HG03103 (cell line): Measurements from ENCODE around the gene FAM217B.
"Not testable (repeated sequence)": the region's sequence is repeated elsewhere in the genome, so short reads cannot be mapped to it uniquely, and the experiment has no call there.

Experiments
- ATAC-seq: cut with Tn5 transposase; IDR thresholded peaks from one replicate; pipeline ENCODE4 v1.9.1; 2021; ENCODE audit warnings: low read depth; ENCODE audit not compliant: unreplicated experiment

FAM217B gene

GRCh38 chr20:59938221-59938620 lies 2.0 kb upstream of the FAM217B start:
- no peak for ATAC-seq

GRCh38 chr20:59938696-59939051 lies 1.5 kb upstream of the FAM217B start:
- no peak for ATAC-seq

GRCh38 chr20:59939052-59939878 lies 924 bp upstream of the FAM217B start:
- peak; percentile 3 for ATAC-seq

DNA sequence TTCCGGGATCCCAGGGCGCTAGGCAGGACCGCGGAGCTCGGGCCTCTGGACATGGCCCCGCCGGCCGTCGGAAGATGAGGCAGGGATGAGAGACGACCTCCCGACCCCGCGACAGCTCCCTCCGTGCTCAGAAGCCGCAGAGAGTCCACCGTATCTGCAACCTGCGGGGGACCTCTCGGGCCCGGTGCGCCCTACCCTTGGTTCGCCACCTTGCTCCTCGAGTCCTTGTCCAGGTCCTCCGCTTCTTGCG lies 385 bp upstream of the FAM217B start:
- ATAC-seq, result peak; percentile 27

- no peak for ATAC-seq
Measured at GRCh38 chr20:59940956-59941294, 736 bp downstream of the FAM217B start.

GRCh38 chr20:59942245-59942644 lies 2.1 kb downstream of the FAM217B start:
- ATAC-seq, result no peak

DNA sequence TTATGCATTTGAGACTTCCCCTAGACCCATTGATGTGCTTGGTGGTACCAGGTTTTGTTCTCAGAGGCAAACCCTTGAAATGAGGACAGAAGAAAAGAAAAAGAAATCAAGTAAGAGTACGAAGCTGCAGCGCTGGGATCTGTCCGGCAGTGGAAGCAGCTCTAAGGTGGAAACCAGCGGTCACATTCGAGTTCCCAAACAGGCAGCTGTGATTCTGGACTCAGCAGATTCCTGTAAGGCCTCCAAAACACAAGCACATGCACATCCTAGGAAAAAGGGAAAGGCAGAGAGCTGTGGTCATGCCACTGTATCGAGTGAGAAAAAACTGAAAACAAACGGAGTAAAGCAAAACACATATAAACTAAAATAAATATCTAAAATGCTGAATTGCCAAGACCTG lies 4.5 kb downstream of the FAM217B start:
- ATAC-seq, result no peak

DNA sequence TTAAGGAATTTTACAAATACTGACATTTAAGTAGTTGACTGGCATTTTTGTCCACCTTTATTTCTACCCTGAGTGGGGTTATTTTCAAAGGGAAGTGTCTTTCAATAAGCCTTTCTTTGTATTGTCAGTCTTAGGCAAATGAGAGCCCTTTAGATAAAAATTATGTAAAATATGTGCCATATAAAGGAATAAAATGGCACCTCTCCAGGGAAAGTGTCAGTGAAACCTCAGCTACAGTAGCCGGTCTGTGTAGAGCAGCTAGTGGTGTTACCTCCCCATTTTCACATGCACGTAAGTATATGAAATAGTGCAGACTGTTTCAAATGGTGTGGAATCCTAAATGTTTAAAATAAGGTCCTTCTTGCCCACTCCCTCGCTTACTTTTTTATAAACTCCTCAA lies 5.0 kb downstream of the FAM217B start:
- no peak for ATAC-seq

GRCh38 chr20:59945731-59946130 lies 5.5 kb downstream of the FAM217B start:
- ATAC-seq, result no peak

- no peak for ATAC-seq
Measured at GRCh38 chr20:59947376-59947775, 7.2 kb downstream of the FAM217B start.

DNA sequence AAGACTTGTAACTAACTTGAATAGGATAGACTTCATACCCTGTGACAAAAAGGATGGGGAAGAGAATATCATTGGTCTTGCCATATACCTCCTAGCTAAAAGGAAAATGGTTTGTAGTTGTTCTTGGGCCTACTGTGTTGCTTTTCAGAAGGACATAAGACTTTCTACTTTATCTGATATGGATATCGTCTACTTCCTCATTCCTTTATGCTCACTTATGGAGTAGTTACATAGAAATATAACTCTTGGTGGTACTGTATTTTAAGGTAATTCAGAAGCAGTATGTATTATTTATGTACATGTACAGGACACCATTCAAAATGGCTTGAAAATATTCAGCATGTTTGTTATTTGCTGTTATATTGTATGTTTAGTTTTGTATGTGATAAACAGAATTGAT lies 8.0 kb downstream of the FAM217B start:
- no peak for ATAC-seq

DNA sequence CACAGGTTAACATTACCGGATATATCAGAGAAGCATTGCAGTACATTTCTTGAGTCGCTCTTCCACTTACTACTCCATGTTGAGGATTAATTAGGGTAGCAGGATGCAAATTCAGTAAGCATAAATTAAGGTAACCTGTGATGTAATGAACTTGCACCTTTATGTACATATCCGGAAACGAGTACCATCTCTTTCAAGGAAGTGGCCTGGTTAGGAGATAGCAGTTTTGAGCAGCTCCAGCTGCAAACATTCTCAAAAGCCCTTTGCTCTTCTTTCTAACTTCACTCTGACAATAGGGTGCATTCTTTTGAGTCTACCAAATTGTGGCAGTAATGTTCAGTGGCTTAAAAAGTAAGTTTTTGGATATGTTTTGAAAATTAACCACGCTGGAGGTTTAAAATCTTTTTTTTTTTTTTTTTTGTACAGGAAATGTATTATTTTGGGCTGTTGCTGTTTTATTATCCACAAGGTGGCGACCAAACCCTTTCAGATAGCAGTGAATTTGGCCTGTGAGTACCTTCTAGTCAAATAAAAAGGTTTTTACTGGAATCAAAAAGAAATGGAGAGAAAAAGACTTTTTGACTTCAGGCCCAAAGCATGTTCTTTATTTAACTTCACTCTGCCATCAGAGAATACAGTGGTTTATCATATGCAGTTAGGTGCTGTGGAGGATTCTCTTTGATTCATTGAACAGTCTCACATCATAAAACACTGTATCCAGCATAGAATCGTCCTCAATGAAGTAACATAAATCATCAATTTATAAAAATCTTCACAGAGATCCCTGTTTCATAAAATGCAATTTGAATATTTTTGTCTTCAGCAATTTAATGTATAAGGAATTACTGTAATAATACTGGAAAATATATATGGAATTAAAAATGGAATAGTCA lies 8.9 kb downstream of the FAM217B start:
- no peak for ATAC-seq

- no peak for ATAC-seq
Measured at GRCh38 chr20:59949911-59950310, 9.7 kb downstream of the FAM217B start.

DNA sequence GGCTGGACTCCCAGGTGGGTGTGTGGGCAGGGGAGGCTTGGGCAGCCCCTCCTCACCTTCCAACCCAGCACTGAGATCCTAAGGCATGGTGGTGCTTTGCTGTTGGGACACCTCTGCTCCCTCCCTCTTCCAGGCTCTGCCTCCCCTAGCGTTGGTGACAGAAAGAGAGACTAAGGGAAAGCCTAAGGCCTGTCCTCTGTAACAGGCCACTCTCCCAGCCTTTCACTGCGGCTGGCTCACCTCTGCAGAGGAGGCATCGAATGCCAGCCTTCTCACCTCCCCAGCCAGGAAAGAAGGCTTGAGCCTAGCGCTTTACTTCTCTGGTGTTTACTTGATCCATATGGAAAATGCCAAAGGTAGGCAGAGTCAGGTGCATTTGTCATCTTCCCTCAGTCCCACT lies 14.5 kb downstream of the FAM217B start:
- no peak for ATAC-seq

GRCh38 chr20:59955131-59955796 lies 15.1 kb downstream of the FAM217B start:
- no peak for ATAC-seq

DNA sequence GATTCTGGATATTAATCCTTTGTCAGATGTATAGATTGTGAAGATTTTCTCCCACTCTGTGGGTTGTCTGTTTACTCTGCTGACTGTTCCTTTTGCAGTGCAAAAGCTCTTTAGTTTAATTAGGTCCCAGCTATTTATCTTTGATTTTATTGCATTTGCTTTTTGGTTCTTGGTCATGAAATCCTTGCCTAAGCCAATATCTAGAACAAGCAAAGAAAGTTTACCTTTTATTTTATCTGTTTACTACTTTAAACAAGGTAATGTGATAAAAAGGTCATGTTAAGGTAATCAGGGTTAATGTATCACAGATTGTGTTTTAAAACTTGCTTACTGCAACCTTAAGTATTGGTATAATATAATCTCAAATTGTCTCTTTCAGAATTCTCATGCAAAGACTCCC lies 17.4 kb downstream of the FAM217B start:
- not testable (repeated sequence) for ATAC-seq

DNA sequence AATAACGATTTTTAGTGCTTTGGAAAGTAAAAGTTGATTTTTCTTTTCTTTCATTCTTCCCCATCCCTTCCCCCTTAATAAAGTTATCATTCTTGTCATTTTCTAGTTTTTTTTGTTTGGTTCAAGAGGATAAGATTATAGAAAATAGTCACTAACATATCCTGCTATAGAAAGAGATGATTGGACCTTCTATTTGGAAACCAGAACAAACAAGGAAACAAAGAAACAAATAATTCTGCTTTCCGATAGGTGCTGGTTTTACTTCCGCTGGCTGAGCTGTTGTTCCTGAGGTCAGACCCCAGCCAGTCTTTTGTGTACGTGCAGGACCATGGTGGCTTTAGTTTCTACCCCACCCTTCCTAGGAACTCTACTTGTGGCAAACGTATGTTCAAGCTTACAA lies 17.9 kb downstream of the FAM217B start, which contains the start of gene CDH26:
Gene CDH26, plus strand, starts transcription at position 301 of the 400 bp plus-strand sequence. CDS start 304 bp downstream, outside the sequence.
- no peak for ATAC-seq

- ATAC-seq, result no peak
Measured at GRCh38 chr20:59958626-59959025, 18.4 kb downstream of the FAM217B start.

- ATAC-seq, result no peak
Measured at GRCh38 chr20:59961423-59961822, 21.2 kb downstream of the FAM217B start.

- ATAC-seq, result no peak
Measured at GRCh38 chr20:59962155-59962554, 22.0 kb downstream of the FAM217B start.

DNA sequence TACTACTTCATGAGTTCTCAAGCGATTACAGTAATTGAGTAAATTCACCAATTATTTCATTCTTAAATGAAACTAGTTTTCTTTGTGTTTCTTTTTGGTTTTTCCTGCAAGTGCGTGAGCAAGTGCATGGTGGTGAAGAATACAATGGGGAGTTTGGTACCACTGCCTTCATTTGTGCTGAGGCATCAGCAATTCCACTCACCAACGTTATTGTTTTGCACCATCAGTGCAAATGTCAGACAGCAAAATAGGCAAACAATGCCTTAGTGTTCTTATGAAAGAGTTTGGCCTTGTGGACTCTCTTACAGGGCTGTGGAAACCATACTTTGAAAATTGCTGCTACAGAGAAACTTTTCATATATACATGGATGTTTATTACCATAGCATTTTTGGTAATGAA lies 26.2 kb downstream of the FAM217B start:
- ATAC-seq, result no peak
